ENCODE measurements around the gene CDKN2B-AS1.

Gene CDKN2B-AS1

DNA sequence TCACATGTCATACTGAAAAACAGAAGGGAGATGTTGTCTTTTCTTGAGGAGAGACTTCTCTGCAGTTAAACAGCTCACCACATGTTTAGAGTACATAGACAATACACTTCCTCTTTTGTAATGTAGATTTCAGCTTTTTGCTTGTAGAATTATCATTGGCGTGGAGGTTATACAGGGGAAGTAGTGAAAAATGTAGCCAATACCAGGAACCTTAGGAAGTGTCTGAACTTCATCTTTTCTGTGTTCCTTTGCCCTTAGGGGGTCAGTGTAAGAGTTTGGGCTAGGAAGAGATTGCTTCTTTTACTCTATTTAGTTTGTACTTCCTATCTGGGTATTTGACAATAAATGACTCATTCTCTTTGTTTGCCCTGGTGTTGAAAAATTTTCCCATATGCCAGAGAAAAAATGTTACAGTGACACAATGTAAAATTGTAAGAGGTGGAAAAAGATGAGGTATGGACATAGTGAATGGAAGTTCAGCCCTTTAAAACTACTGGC, 35.6 kb downstream of the CDKN2B-AS1 start:
- TF ChIP-seq, protein P1, sequence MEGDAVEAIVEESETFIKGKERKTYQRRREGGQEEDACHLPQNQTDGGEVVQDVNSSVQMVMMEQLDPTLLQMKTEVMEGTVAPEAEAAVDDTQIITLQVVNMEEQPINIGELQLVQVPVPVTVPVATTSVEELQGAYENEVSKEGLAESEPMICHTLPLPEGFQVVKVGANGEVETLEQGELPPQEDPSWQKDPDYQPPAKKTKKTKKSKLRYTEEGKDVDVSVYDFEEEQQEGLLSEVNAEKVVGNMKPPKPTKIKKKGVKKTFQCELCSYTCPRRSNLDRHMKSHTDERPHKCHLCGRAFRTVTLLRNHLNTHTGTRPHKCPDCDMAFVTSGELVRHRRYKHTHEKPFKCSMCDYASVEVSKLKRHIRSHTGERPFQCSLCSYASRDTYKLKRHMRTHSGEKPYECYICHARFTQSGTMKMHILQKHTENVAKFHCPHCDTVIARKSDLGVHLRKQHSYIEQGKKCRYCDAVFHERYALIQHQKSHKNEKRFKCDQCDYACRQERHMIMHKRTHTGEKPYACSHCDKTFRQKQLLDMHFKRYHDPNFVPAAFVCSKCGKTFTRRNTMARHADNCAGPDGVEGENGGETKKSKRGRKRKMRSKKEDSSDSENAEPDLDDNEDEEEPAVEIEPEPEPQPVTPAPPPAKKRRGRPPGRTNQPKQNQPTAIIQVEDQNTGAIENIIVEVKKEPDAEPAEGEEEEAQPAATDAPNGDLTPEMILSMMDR (IDR thresholded peaks at IDR 0.05; ENCODE audit: control extremely low read depth, extremely low read depth, low read depth, missing control alignments) = no peak
- DNase-seq (ENCODE audit: extremely low spot score) = no peak
- POLR2A ChIA-PET = no interaction called here
- CTCF ChIA-PET = interaction anchor here (0.7 to 5.3 kb wide), 3 partner anchors 16 to 216 kb away, joined by 3 to 40 read pairs (median 9); partner anchors contain the start of gene CDKN2B

DNA sequence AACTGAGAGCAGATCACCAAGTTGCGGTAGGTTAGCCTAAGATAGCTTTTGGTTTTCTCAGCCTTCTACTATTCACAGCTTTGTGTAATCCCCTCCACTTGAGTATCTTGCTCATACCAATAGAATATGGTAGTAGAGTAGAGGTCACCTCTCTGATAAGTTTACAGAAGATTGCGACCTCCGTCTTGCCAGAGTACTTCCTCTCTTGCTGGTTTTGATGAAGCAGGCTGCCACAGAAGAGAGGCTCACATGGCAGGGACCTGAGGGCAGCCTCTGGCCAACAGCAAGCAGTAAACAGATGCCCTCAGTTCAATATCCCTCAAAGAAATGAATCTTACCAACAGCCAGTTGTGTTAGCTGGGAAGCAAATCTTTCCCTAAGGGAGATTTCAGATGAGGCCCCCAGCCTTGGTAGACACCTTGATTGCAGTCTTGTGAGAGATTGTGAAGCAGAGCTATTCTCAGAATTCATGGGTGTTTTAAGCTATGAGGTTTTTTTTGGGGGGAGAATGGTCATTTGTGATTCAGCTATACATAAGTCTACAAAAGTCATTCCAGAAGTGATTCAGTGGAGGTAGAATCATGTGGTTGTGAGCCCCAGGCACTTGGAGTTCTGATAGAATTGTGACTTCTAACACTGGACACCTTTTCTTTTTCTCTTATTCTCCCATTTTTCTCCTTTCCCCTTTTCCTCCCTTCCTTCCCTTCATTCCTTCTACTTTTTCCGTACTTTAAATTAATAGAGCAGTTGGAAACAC, 37.2 kb downstream of the CDKN2B-AS1 start:
- TF ChIP-seq, protein P1 (IDR thresholded peaks at IDR 0.05; ENCODE audit: control extremely low read depth, extremely low read depth, low read depth, missing control alignments) = no peak
- no peak for DNase-seq (ENCODE audit: extremely low spot score)
- CTCF ChIA-PET = interaction anchor here (0.9 to 5.3 kb wide), 3 partner anchors 15 to 218 kb away, joined by 3 to 40 read pairs (median 9); partner anchors contain the start of gene CDKN2B
- POLR2A ChIA-PET = no interaction called here

DNA sequence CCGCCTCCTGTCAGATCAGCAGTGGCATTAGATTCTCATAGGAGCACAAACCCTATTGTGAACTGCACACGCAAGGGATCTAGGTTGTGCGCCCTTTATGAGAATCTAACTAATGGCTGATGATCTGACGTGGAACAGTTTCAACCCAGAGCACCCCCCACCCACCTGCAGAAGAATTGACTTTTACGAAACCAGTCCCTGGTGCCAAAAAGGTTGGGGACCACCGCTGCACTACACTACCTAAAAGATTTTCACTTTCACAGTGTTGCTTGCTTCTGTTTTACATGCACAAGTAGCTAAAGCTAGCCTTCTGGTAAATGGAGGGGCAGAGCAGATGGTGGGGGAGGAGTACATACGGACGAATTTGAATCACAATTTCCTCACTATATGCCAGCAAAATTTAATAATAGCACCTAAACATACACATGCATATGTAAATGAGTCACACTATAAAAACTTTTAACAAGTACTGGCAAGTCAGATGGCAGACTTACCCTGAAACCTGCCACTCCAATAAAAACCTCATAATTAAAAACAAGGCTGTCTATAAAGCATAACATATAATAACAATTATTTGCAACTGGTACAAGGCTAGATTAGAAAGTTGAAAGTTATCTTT, 38.5 kb downstream of the CDKN2B-AS1 start:
- CTCF ChIA-PET = interaction anchor here (0.6 kb wide), 1 partner anchor 24 kb away, joined by 3 read pairs; the partner anchor contains the start of gene CDKN2B
- no peak for DNase-seq (ENCODE audit: extremely low spot score)
- TF ChIP-seq, protein P1 (IDR thresholded peaks at IDR 0.05; ENCODE audit: control extremely low read depth, extremely low read depth, low read depth, missing control alignments) = no peak
- POLR2A ChIA-PET = no interaction called here

DNA sequence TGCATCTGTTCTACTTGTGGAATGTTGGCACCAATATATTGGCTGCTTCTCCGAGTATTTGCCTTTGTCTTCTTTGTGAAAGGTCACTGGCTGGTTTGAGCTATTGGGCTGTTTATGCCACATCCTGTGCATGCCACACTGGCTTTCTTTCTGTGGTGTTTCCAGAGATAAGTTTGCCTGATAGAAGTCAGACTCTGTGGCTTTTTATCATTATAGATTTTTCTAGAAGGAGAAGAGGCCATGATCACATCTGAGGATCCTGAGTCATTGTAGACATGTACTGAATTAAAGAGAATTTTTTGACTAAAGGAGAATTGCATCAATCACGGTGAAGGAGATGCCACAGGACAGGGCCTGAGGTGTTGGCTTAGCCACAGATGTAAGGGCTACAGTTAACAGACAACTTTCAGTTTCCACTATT, 41.0 kb downstream of the CDKN2B-AS1 start:
- TF ChIP-seq, protein P1 (IDR thresholded peaks at IDR 0.05; ENCODE audit: control extremely low read depth, extremely low read depth, low read depth, missing control alignments) = no peak
- CTCF ChIA-PET = interaction anchor here (1.1 to 8.6 kb wide), 4 partner anchors 28 to 698 kb away, joined by 3 to 109 read pairs (median 4); partner anchors contain the start of gene CDKN2B-AS1
- POLR2A ChIA-PET = no interaction called here
- DNase-seq (ENCODE audit: extremely low spot score) = no peak

DNA sequence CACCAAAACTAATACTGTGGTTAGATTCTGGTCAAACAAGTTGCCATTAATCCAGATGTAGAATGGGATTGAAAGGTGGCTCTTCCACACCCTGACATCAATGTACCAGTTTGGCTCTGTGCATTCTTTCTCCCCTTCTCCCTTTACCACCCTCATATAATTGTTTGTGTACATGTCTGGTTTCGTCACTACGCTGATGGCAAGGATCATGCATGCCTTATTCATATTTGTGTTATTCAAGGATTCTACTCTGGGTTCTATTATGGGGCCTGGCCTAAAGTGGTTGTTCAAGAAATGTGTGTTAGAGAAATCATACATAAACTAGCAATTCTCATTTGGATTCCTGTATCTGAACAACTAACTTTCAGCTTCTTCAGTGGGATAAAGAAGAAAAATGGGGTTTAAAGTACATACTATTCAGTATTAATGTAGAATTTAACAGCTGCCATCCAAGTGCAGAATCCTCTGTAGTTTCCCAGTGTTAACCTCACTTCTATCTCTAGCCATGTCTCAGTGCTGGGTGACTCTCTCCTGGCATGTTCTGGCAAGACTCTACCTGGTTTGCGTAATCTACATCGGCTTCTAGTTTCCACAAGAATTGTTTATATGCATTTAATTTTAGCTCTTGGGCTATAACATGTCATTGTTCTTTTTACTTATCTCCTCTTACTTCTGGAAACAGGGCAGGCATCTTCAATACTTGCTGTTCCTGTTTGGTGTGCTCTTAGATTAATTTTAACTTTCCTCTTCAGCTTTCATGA, 42.5 kb downstream of the CDKN2B-AS1 start:
- TF ChIP-seq, protein P1 (IDR thresholded peaks at IDR 0.05; ENCODE audit: control extremely low read depth, extremely low read depth, low read depth, missing control alignments) = no peak
- DNase-seq (ENCODE audit: extremely low spot score) = no peak
- ChIA-PET POLR2A (interaction anchor here (0.6 kb wide), 1 partner anchor 576 kb away, joined by 3 read pairs; no protein-coding TSS in a partner anchor), CTCF (interaction anchor here (0.9 to 8.6 kb wide), 16 partner anchors 10 to 226 kb away, joined by 3 to 109 read pairs (median 5); partner anchors contain the start of genes CDKN2A, CDKN2B and CDKN2B-AS1)

All from GM10248 (cell line).